B cell (primary cell): Measurements from ENCODE around the gene ZNF878. TPM values are rescaled to one million over a fixed set of nuclear protein-coding genes. Genes with fewer than 3 reads are reported as not detected.

ENCODE experiments used
- polyA plus RNA-seq: library from polyadenylated mRNA; depleted of rRNA; stranded (reverse); fragments of >200 nt; gene quantifications from 2 replicates; pipeline ENCODE4 v1.2.3, GENCODE V29; 2012
- small RNA-seq: library from RNA; depleted of rRNA; stranded (forward); fragments of <200 nt; gene quantifications from one replicate; pipeline ENCODE3, GENCODE V24; 2012; ENCODE audit warnings: low replicate concordance, low read depth; ENCODE audit not compliant: insufficient read length
- total RNA-seq, 2 donors: library from RNA; stranded (reverse); fragments of 120-200 nt in 1 of 2; gene quantifications; 1 replicate in 1 of 2; 2 replicates in 1 of 2; pipeline versions ENCODE4 v1.2.3 to v1.2.4, GENCODE V29; 2013 to 2022

ZNF878 gene
- total and polyA plus RNA-seq, 2 donors (not counting 1 experiment from before 2014, with no cell fraction given), result 0.04 TPM; not detected in 1

Small RNA genes within 50 kb of the gene (small RNA-seq; reads per million reads assigned to genes)
- gene RF00019 (not detected), gene RNA5SP464 (not detected), gene RNA5SP465 (not detected), gene RNA5SP466 (not detected)

Other genes starting within 250 kb of the ZNF878 start
- 22.4 and 23.4 TPM in 2 replicates for gene ZNF440, start 238.7 kb downstream of the ZNF878 start, total RNA-seq
- 3.4 and 4.3 TPM in 2 replicates for gene ZNF440, start 238.7 kb downstream of the ZNF878 start, polyA plus RNA-seq
- 48.6 and 52.3 TPM in 2 replicates for gene ZNF439, start 204.2 kb downstream of the ZNF878 start, total RNA-seq
- gene ZNF439, start 204.2 kb downstream of the ZNF878 start, polyA plus RNA-seq, result 19.7 and 27.8 TPM in 2 replicates
- gene ZNF69, start 165.2 kb downstream of the ZNF878 start, total RNA-seq, result 2.1 and 4.8 TPM in 2 replicates
- gene ZNF69, start 165.2 kb downstream of the ZNF878 start, polyA plus RNA-seq, result 0.69 and 0.92 TPM in 2 replicates
- 34.9 and 40.5 TPM in 2 replicates for gene ZNF700, start 127.9 kb downstream of the ZNF878 start, total RNA-seq
- 14.3 and 16.8 TPM in 2 replicates for gene ZNF700, start 127.9 kb downstream of the ZNF878 start, polyA plus RNA-seq
- 14.2 and 16.6 TPM in 2 replicates for gene ZNF763, start 87.9 kb downstream of the ZNF878 start, total RNA-seq
- gene ZNF763, start 87.9 kb downstream of the ZNF878 start, polyA plus RNA-seq, result 3.0 and 4.5 TPM in 2 replicates
- gene ZNF433, start 17.3 kb downstream of the ZNF878 start, total RNA-seq, result 7.3 and 7.6 TPM in 2 replicates
- 1.1 and 1.3 TPM in 2 replicates for gene ZNF433, start 17.3 kb downstream of the ZNF878 start, polyA plus RNA-seq
- gene ZNF844, start 11.8 kb upstream of the ZNF878 start, total RNA-seq, result 33.7 and 36.4 TPM in 2 replicates
- gene ZNF844, start 11.8 kb upstream of the ZNF878 start, polyA plus RNA-seq, result 5.9 and 7.7 TPM in 2 replicates
- gene ZNF20, start 87.4 kb upstream of the ZNF878 start, total RNA-seq, result 5.4 and 10.6 TPM in 2 replicates
- gene ZNF20, start 87.4 kb upstream of the ZNF878 start, polyA plus RNA-seq, result 0.89 and 1.6 TPM in 2 replicates
- 6.6 and 9.8 TPM in 2 replicates for gene ZNF625, start 103.8 kb upstream of the ZNF878 start, total RNA-seq
- 0.60 and 0.69 TPM in 2 replicates for gene ZNF625, start 103.8 kb upstream of the ZNF878 start, polyA plus RNA-seq
- 30.8 and 33.5 TPM in 2 replicates for gene ZNF136, start 110.1 kb upstream of the ZNF878 start, total RNA-seq
- gene ZNF136, start 110.1 kb upstream of the ZNF878 start, polyA plus RNA-seq, result 7.5 and 23.0 TPM in 2 replicates
- 27.8 and 28.0 TPM in 2 replicates for gene ZNF44, start 241.9 kb upstream of the ZNF878 start, total RNA-seq
- 11.3 and 14.4 TPM in 2 replicates for gene ZNF44, start 241.9 kb upstream of the ZNF878 start, polyA plus RNA-seq